ENCODE data around the gene STAB1. TPM values are rescaled to one million over a fixed set of nuclear protein-coding genes. Genes with fewer than 3 reads are reported as not detected.

STAB1 gene
- polyA plus RNA-seq, 1 donor (not counting 4 experiments of a cell fraction or from before 2014, with no cell fraction given): not detected

DNA sequence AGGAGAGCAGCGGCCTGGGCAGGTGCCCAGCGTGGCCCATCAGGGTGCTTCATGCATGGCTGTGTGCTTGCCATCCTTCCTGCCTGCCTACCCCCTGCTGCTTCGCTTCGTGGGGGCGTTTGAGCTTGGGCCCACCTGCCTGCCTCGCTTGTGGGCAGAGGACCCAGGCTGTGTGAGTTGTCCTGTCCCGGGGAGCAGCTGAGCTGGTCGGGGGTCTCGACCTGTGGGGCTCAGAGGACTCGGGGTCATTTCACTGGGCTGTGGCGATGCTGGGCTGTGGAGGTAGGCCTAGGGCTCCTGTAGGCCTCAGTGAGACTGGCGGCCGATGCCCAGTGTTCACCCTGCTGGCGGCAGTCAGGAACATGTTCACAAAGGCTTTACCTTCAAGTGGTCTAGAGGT lies 12.1 kb upstream of the STAB1 start:
- dilution Hi-C loops (cut with MboI; ENCODE audit: extremely low pct_ligation_motif_present, low sequenced_read_pairs): no loop called here
- H4K20me1 ChIP-seq (ENCODE audit: control insufficient read depth, extremely low read depth, insufficient read depth, low read length): no peaks in the 10 kb centered on the region
- no peak overlapping the region for H3K9ac ChIP-seq (ENCODE audit: control insufficient read depth, extremely low read depth, insufficient read depth, low read length)
- H3K36me3 ChIP-seq (ENCODE audit: control insufficient read depth in 2 of 2, extremely low read depth in 1 of 2, insufficient read depth in 2 of 2, low read length in 2 of 2): peaks cover 48 to 54% of the 10 kb centered on the region in 2 experiments
- no peaks in the 10 kb centered on the region for H3K27me3 ChIP-seq (ENCODE audit: control insufficient read depth, extremely low read depth, insufficient read depth, low read length)
- H3K4me3 ChIP-seq (ENCODE audit: control insufficient read depth in 2 of 3, extremely low read depth in 1 of 3, insufficient read depth in 2 of 3, low read depth in 1 of 3, low read length in 3 of 3): no peak overlapping the region
- H3K4me1 ChIP-seq (ENCODE audit: control insufficient read depth, extremely low read depth, insufficient read depth, low read length): peaks cover 12% of the 10 kb centered on the region
- H3K9me3 ChIP-seq (ENCODE audit: control insufficient read depth, low read depth, low read length): no peaks in the 10 kb centered on the region
- H3K27ac ChIP-seq (ENCODE audit: control insufficient read depth, insufficient read depth, low read length): no peak overlapping the region
- no peak overlapping the region for H2AFZ ChIP-seq (ENCODE audit: control insufficient read depth, low read length)
- no peak overlapping the region for H3K4me2 ChIP-seq (ENCODE audit: control insufficient read depth, extremely low read depth, insufficient read depth, low read depth, low read length)
- no peaks in the 10 kb centered on the region for H3K79me2 ChIP-seq (ENCODE audit: control insufficient read depth, insufficient read depth, low read length)
- no peaks in the 10 kb centered on the region for H3K9me1 ChIP-seq (ENCODE audit: control insufficient read depth, extremely low read depth, insufficient read depth, low read length)
- TF ChIP-seq EZH2 (IDR thresholded peaks at IDR 0.05; ENCODE audit: low read length): no peak
- TF ChIP-seq, protein P1, sequence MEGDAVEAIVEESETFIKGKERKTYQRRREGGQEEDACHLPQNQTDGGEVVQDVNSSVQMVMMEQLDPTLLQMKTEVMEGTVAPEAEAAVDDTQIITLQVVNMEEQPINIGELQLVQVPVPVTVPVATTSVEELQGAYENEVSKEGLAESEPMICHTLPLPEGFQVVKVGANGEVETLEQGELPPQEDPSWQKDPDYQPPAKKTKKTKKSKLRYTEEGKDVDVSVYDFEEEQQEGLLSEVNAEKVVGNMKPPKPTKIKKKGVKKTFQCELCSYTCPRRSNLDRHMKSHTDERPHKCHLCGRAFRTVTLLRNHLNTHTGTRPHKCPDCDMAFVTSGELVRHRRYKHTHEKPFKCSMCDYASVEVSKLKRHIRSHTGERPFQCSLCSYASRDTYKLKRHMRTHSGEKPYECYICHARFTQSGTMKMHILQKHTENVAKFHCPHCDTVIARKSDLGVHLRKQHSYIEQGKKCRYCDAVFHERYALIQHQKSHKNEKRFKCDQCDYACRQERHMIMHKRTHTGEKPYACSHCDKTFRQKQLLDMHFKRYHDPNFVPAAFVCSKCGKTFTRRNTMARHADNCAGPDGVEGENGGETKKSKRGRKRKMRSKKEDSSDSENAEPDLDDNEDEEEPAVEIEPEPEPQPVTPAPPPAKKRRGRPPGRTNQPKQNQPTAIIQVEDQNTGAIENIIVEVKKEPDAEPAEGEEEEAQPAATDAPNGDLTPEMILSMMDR (optimal IDR thresholded peaks at IDR 0.05 in 1 of 3, IDR thresholded peaks at IDR 0.05 in 1 of 3, conservative IDR thresholded peaks at IDR 0.05 in 1 of 3; ENCODE audit: extremely low read depth in 1 of 3, insufficient read depth in 2 of 3, low read length in 3 of 3): no peak
- FAIRE-seq (no peak), DNase-seq (ENCODE audit: low read depth, low spot score) (no peak)

DNA sequence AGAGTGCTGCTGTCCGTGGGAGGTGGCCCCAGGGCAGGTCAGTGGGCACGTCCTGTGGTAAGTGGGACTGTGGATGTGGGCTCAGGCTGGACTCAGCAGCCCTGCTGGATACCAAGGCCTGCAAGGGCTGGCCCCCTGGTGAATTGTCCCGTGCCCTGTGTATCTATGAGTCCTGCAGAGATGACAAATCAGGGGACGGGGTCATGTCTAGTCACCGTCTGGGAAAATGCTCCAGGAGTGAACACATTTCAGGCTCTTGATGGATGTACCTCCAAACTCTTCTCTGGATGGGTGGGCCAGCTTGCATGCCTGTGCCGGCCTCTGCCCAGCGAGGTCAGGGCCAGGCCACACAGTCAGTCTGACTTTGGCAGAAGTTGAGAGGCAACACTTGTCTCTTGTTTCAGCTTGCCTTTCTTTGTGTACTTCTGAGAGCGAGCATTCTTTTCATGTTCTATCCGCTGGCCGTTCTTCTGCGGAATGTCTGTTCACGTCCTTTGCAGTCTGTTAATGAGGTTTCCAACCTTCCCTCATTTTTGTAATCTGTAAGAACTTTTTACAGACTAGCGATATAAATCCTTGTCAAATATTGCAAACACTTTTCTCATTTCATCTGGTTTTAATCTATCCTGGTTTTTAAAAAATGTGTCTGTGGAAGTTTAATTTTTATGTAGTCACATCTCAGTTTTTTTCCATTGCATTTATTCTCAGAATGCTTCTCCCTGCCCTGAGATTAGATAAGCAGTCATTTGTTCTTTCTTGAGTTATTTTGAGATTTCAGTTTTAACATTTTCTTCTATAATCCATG lies 11.4 kb upstream of the STAB1 start:
- FAIRE-seq (peak; percentile 96), DNase-seq (ENCODE audit: low read depth, low spot score) (no peak)
- no peak overlapping the region for H3K4me3 ChIP-seq (ENCODE audit: control insufficient read depth in 2 of 3, extremely low read depth in 1 of 3, insufficient read depth in 2 of 3, low read depth in 1 of 3, low read length in 3 of 3)
- no peaks in the 10 kb centered on the region for H4K20me1 ChIP-seq (ENCODE audit: control insufficient read depth, extremely low read depth, insufficient read depth, low read length)
- H3K9ac ChIP-seq (ENCODE audit: control insufficient read depth, extremely low read depth, insufficient read depth, low read length): no peak overlapping the region
- TF ChIP-seq, protein P1 (optimal IDR thresholded peaks at IDR 0.05 in 1 of 3, IDR thresholded peaks at IDR 0.05 in 1 of 3, conservative IDR thresholded peaks at IDR 0.05 in 1 of 3; ENCODE audit: extremely low read depth in 1 of 3, insufficient read depth in 2 of 3, low read length in 3 of 3): no peak
- TF ChIP-seq EZH2 (IDR thresholded peaks at IDR 0.05; ENCODE audit: low read length): no peak
- H3K4me2 ChIP-seq (ENCODE audit: control insufficient read depth, extremely low read depth, insufficient read depth, low read depth, low read length): peak overlapping the region; percentile 70
- no peak overlapping the region for H2AFZ ChIP-seq (ENCODE audit: control insufficient read depth, low read length)
- H3K36me3 ChIP-seq (ENCODE audit: control insufficient read depth in 2 of 2, extremely low read depth in 1 of 2, insufficient read depth in 2 of 2, low read length in 2 of 2): peaks cover 47 to 48% of the 10 kb centered on the region in 2 experiments
- no peaks in the 10 kb centered on the region for H3K9me1 ChIP-seq (ENCODE audit: control insufficient read depth, extremely low read depth, insufficient read depth, low read length)
- peaks cover 12% of the 10 kb centered on the region for H3K4me1 ChIP-seq (ENCODE audit: control insufficient read depth, extremely low read depth, insufficient read depth, low read length)
- H3K27ac ChIP-seq (ENCODE audit: control insufficient read depth, insufficient read depth, low read length): no peak overlapping the region
- no peaks in the 10 kb centered on the region for H3K9me3 ChIP-seq (ENCODE audit: control insufficient read depth, low read depth, low read length)
- dilution Hi-C loops (cut with MboI; ENCODE audit: extremely low pct_ligation_motif_present, low sequenced_read_pairs): no loop called here
- no peaks in the 10 kb centered on the region for H3K79me2 ChIP-seq (ENCODE audit: control insufficient read depth, insufficient read depth, low read length)
- no peaks in the 10 kb centered on the region for H3K27me3 ChIP-seq (ENCODE audit: control insufficient read depth, extremely low read depth, insufficient read depth, low read length)
